Mucosa of descending colon (tissue), 3 donors: ENCODE results near the gene CERS6. TPM values are rescaled to one million over a fixed set of nuclear protein-coding genes. Genes with fewer than 3 reads are reported as not detected.

Experiments
- ATAC-seq: fragments of 200-7000 bp; cut with Tn5 transposase; one replicate; pipeline ENCODE4 v1.9.1; 2020; ENCODE audit warnings: mild to moderate bottlenecking, moderate library complexity
- DNase-seq, 3 donors: peaks; one replicate each; pipeline ENCODE4 v3.0.0-alpha.2; 2020
- H3K36me3 ChIP-seq: fragments of 200-600 bp; one replicate; pipeline ENCODE4 v1.8.0; 2021; ENCODE audit warnings: low read depth, mild to moderate bottlenecking
- H3K4me1 ChIP-seq: fragments of 200-600 bp; one replicate; pipeline ENCODE4 v1.8.0; 2021; ENCODE audit warnings: low read depth, mild to moderate bottlenecking
- H3K4me3 ChIP-seq: fragments of 200-600 bp; one replicate; pipeline ENCODE4 v1.8.0; 2021; ENCODE audit warnings: mild to moderate bottlenecking
- H3K9me3 ChIP-seq: fragments of 200-600 bp; one replicate; pipeline ENCODE4 v1.8.0; 2021; ENCODE audit warnings: mild to moderate bottlenecking
- CTCF ChIP-seq: fragments of 200-600 bp; IDR thresholded peaks from one replicate; pipeline ENCODE4 v1.8.0; 2022; ENCODE audit warnings: antibody characterized with exemption, mild to moderate bottlenecking
- intact Hi-C, 2 donors: fragments of 100-400 bp; cut with DNase I in 1 of 2; cut with micrococcal nuclease in 1 of 2; formaldehyde crosslinking; loops; one replicate each; pipeline versions ENCODE4 v1.11.0 to v1.11.1; 2022; cut with DNase I, micrococcal nuclease
- total RNA-seq, 3 donors: library from RNA; stranded (reverse); fragmentation: NEBNext Ultra II Directional in 2 of 3; extraction: Animal tissue kit (Norgen Biotek cat#: 25700) in 2 of 3; gene quantifications; one replicate each; pipeline versions ENCODE4 v1.2.1 to v1.2.4, GENCODE V29; 2021 to 2023
- donor health status: DM: no; HTN: no; CAD: no; lungs with moderate emphysema.
- donor health status: DM: no; HTN: no; CAD: no.
- donor health status: DM: no; HTN: yes; CAD: no.

CERS6 gene
- total RNA-seq, 3 donors from 2014 or later = 27.4 to 67.2 (median 65.0) TPM

GRCh38 chr2:168805615-168806014 is 349.5 kb downstream of the CERS6 start:
- intact Hi-C loops = no loop called here
- TF ChIP-seq CTCF = no peak
- Histone ChIP-seq H3K36me3 (no peaks in the 10 kb centered on the region), H3K4me1 (peaks cover 5% of the 10 kb centered on the region), H3K9me3 (no peaks in the 10 kb centered on the region), H3K4me3 (no peak overlapping the region)
- DNase-seq (no peak), ATAC-seq (no peak)

- H3K9me3 ChIP-seq = no peaks in the 10 kb centered on the region
- no peaks in the 10 kb centered on the region for H3K36me3 ChIP-seq
- H3K4me1 ChIP-seq = no peaks in the 10 kb centered on the region
- TF ChIP-seq CTCF = no peak
- intact Hi-C loops = no loop called here
- H3K4me3 ChIP-seq = no peak overlapping the region
- DNase-seq (no peak), ATAC-seq (no peak)
Observed at GRCh38 chr2:168809537-168809936, 353.5 kb downstream of the CERS6 start.

GRCh38 chr2:168810235-168810634 is 354.2 kb downstream of the CERS6 start:
- Histone ChIP-seq H3K36me3 (no peaks in the 10 kb centered on the region), H3K4me1 (no peaks in the 10 kb centered on the region), H3K9me3 (no peaks in the 10 kb centered on the region), H3K4me3 (no peak overlapping the region)
- intact Hi-C loops = no loop called here
- TF ChIP-seq CTCF = no peak
- DNase-seq (no peak), ATAC-seq (no peak)

- no peaks in the 10 kb centered on the region for H3K36me3 ChIP-seq
- DNase-seq (no peak), ATAC-seq (peak; percentile 67)
- H3K9me3 ChIP-seq = no peaks in the 10 kb centered on the region
- no peak overlapping the region for H3K4me3 ChIP-seq
- TF ChIP-seq CTCF = no peak
- intact Hi-C loops = no loop called here
- no peaks in the 10 kb centered on the region for H3K4me1 ChIP-seq
Observed at GRCh38 chr2:168811696-168812095, 355.6 kb downstream of the CERS6 start.

- ATAC-seq (peak; percentile 70), DNase-seq (no peak)
- Histone ChIP-seq H3K4me3 (no peak overlapping the region), H3K4me1 (no peaks in the 10 kb centered on the region), H3K36me3 (no peaks in the 10 kb centered on the region), H3K9me3 (no peaks in the 10 kb centered on the region)
- TF ChIP-seq CTCF = no peak
- intact Hi-C loops = no loop called here
Observed at GRCh38 chr2:168814046-168814445, 358.0 kb downstream of the CERS6 start.
